SK-N-SH treated with all-trans-retinoic acid at 6 μM for 48 hours (cell line): ENCODE data around the gene SLC37A1.

ENCODE experiments used
- ATAC-seq: fragments of 200-7000 bp; cut with Tn5 transposase; 3 replicates; pipeline ENCODE4 v1.9.1; 2020; ENCODE audit warnings: mild to moderate bottlenecking, moderate library complexity
- BACH2 ChIP-seq: fragments of 250-450 bp; sonication (Bioruptor Pico); IDR thresholded peaks from 2 replicates; pipeline ENCODE4 v1.9.0; 2021; ENCODE audit warnings: mild to moderate bottlenecking, borderline replicate concordance
- CREB5 ChIP-seq: fragments of 250-450 bp; sonication (Bioruptor Pico); IDR thresholded peaks from 2 replicates; pipeline ENCODE4 v1.5.1; 2020; ENCODE audit warnings: low read depth, mild to moderate bottlenecking, moderate library complexity
- CSDC2 ChIP-seq: fragments of 250-450 bp; sonication (Bioruptor Pico); IDR thresholded peaks from 2 replicates; pipeline ENCODE4 v1.5.0; 2020; ENCODE audit warnings: mild to moderate bottlenecking, moderate library complexity
- CSRNP3 ChIP-seq: fragments of 250-450 bp; sonication (Bioruptor Pico); IDR thresholded peaks from 2 replicates; pipeline ENCODE4 v1.5.1; 2021; ENCODE audit warnings: mild to moderate bottlenecking, moderate library complexity
- ESRRG ChIP-seq: fragments of 250-450 bp; sonication (Bioruptor Pico); IDR thresholded peaks from 2 replicates; pipeline ENCODE4 v1.6.1; 2021; ENCODE audit warnings: mild to moderate bottlenecking
- GLIS3 ChIP-seq: fragments of 250-450 bp; sonication (Bioruptor Pico); IDR thresholded peaks from 2 replicates; pipeline ENCODE4 v1.5.0; 2020; ENCODE audit warnings: mild to moderate bottlenecking, moderate library complexity
- ISL1 ChIP-seq: fragments of 250-450 bp; sonication (Bioruptor Pico); IDR thresholded peaks from 2 replicates; pipeline ENCODE4 v2.1.2; 2022; ENCODE audit warnings: mild to moderate bottlenecking, moderate library complexity
- OSR1 ChIP-seq: fragments of 250-450 bp; sonication (Bioruptor Pico); IDR thresholded peaks from 2 replicates; pipeline ENCODE4 v1.8.0; 2022; ENCODE audit warnings: moderate library complexity, mild to moderate bottlenecking, inconsistent platforms
- PATZ1 ChIP-seq: fragments of 250-450 bp; sonication (Bioruptor Pico); IDR thresholded peaks from 2 replicates; pipeline ENCODE4 v1.8.0; 2020; ENCODE audit warnings: mild to moderate bottlenecking, moderate library complexity, borderline replicate concordance
- POU6F1 ChIP-seq: fragments of 250-450 bp; sonication (Bioruptor Pico); IDR thresholded peaks from 2 replicates; pipeline ENCODE4 v1.8.0; 2021; ENCODE audit warnings: low read depth, mild to moderate bottlenecking, moderate library complexity, borderline replicate concordance
- PPARA ChIP-seq: fragments of 250-450 bp; sonication (Bioruptor Pico); IDR thresholded peaks from 2 replicates; pipeline ENCODE4 v1.5.0; 2020; ENCODE audit warnings: mild to moderate bottlenecking, borderline replicate concordance
- RARB ChIP-seq: fragments of 250-450 bp; sonication (Bioruptor Pico); IDR thresholded peaks from 2 replicates; pipeline ENCODE4 v1.8.0; 2021; ENCODE audit warnings: mild to moderate bottlenecking, moderate library complexity
- SNAI2 ChIP-seq: fragments of 250-450 bp; sonication (Bioruptor Pico); IDR thresholded peaks from 2 replicates; pipeline ENCODE4 v1.5.0; 2020; ENCODE audit warnings: mild to moderate bottlenecking, moderate library complexity
- TOX ChIP-seq: fragments of 250-450 bp; sonication (Bioruptor Pico); IDR thresholded peaks from 2 replicates; pipeline ENCODE4 v1.8.0; 2021; ENCODE audit warnings: mild to moderate bottlenecking, moderate library complexity, borderline replicate concordance
- TSHZ2 ChIP-seq: fragments of 250-450 bp; sonication (Bioruptor Pico); IDR thresholded peaks from 2 replicates; pipeline ENCODE4 v1.5.0; 2020; ENCODE audit warnings: mild to moderate bottlenecking, moderate library complexity
- ZC3H10 ChIP-seq: fragments of 250-450 bp; sonication (Bioruptor Pico); IDR thresholded peaks from 2 replicates; pipeline ENCODE4 v1.5.1; 2021; ENCODE audit warnings: mild to moderate bottlenecking, moderate library complexity
- ZFP3 ChIP-seq: fragments of 250-450 bp; sonication (Bioruptor Pico); IDR thresholded peaks from 2 replicates; pipeline ENCODE4 v1.5.0; 2020; ENCODE audit warnings: mild to moderate bottlenecking, moderate library complexity
- ZFP30 ChIP-seq: fragments of 450-650 bp; formaldehyde crosslinking; IDR thresholded peaks from 2 replicates; pipeline ENCODE4 v1.5.0; 2022; ENCODE audit warnings: mild to moderate bottlenecking, moderate library complexity
- ZNF565 ChIP-seq: fragments of 450-650 bp; formaldehyde crosslinking; conservative IDR thresholded peaks from 2 replicates; pipeline ENCODE4 v1.5.0; 2020; ENCODE audit warnings: low read depth, mild to moderate bottlenecking, moderate library complexity
- ZNF70 ChIP-seq: fragments of 450-650 bp; formaldehyde crosslinking; IDR thresholded peaks from 2 replicates; pipeline ENCODE4 v1.5.0; 2020; ENCODE audit warnings: mild to moderate bottlenecking, moderate library complexity
- ZNF8 ChIP-seq: fragments of 450-650 bp; formaldehyde crosslinking; IDR thresholded peaks from 2 replicates; pipeline ENCODE4 v1.5.0; 2020; ENCODE audit warnings: mild to moderate bottlenecking, moderate library complexity

The SLC37A1 gene

GRCh38 chr21:42523941-42524340 is 10.3 kb downstream of the SLC37A1 start:
- no peak for ATAC-seq

GRCh38 chr21:42524341-42525028 is 10.8 kb downstream of the SLC37A1 start:
- no peak for TF ChIP-seq GLIS3 (CRISPR knock-in tag)
- TF ChIP-seq PATZ1 (CRISPR knock-in tag) = no peak
- TF ChIP-seq OSR1 (CRISPR knock-in tag) = no peak
- no peak for ATAC-seq

More at GRCh38 chr21:42523941-42524340, 10.3 kb downstream of the SLC37A1 start:
- TF ChIP-seq GLIS3 (CRISPR knock-in tag) = no peak
- no peak for TF ChIP-seq PATZ1 (CRISPR knock-in tag)
- no peak for TF ChIP-seq ZFP3 (CRISPR knock-in tag)
- TF ChIP-seq BACH2 (CRISPR knock-in tag) = no peak
- no peak for TF ChIP-seq ISL1 (CRISPR knock-in tag)
- no peak for TF ChIP-seq ZFP30
- no peak for TF ChIP-seq ZNF70 (CRISPR knock-in tag)
- no peak for TF ChIP-seq CSRNP3 (CRISPR knock-in tag)
- TF ChIP-seq OSR1 (CRISPR knock-in tag) = no peak
- TF ChIP-seq POU6F1 (CRISPR knock-in tag) = no peak
- TF ChIP-seq TOX (CRISPR knock-in tag) = no peak
- no peak for TF ChIP-seq ZNF8 (CRISPR knock-in tag)
- no peak for TF ChIP-seq ZNF565 (CRISPR knock-in tag)
- TF ChIP-seq SNAI2 (CRISPR knock-in tag) = no peak

- no peak for ATAC-seq
- TF ChIP-seq ZC3H10 (CRISPR knock-in tag) (no peak), CSDC2 (CRISPR knock-in tag) (no peak), CREB5 (no peak), ZFP3 (CRISPR knock-in tag) (no peak), PPARA (CRISPR knock-in tag) (no peak)
- TF ChIP-seq, all 23 proteins: peak for 0
These were observed 11.5 kb downstream of the SLC37A1 start for GRCh38 chr21:42525029-42525581.

- ATAC-seq = no peak
- no peak for TF ChIP-seq RARB
- TF ChIP-seq PATZ1 (CRISPR knock-in tag) = no peak
- TF ChIP-seq SNAI2 (CRISPR knock-in tag) = no peak
- TF ChIP-seq CSDC2 (CRISPR knock-in tag) = no peak
- TF ChIP-seq TSHZ2 (CRISPR knock-in tag) = no peak
- TF ChIP-seq ZNF565 (CRISPR knock-in tag) = no peak
- no peak for TF ChIP-seq ESRRG (CRISPR knock-in tag)
- TF ChIP-seq BACH2 (CRISPR knock-in tag) = no peak
- no peak for TF ChIP-seq ISL1 (CRISPR knock-in tag)
- TF ChIP-seq ZNF8 (CRISPR knock-in tag) = no peak
- no peak for TF ChIP-seq ZNF70 (CRISPR knock-in tag)
These were observed 12.2 kb downstream of the SLC37A1 start for GRCh38 chr21:42525676-42526378.
